CD14-positive monocyte (primary cell): ENCODE results near the gene CARD8. TPM values are rescaled to one million over a fixed set of nuclear protein-coding genes. Genes with fewer than 3 reads are reported as not detected.

ENCODE experiments used
- DNase-seq, 3 donors: peaks; one replicate each; pipeline ENCODE4 v3.0.0-alpha.2; 2011 to 2022
- H2AFZ ChIP-seq: 2 replicates; pipeline ENCODE4 v1.6.0; 2012; ENCODE audit warnings: mild to moderate bottlenecking, low read depth, low read length, inconsistent platforms; ENCODE audit not compliant: insufficient read depth, poor library complexity, severe bottlenecking
- H3K27ac ChIP-seq, 2 donors: 1 replicate in 1 of 2; 2 replicates in 1 of 2; pipeline ENCODE4 v1.5.1; 2012 to 2013; ENCODE audit warnings: low read length in 2 of 2, control low read depth in 1 of 2, inconsistent platforms in 1 of 2, low read depth in 1 of 2, mild to moderate bottlenecking in 1 of 2
- H3K27me3 ChIP-seq, 2 donors: one replicate each; pipeline versions ENCODE4 v1.6.0 to v1.6.1; 2011 to 2013; ENCODE audit warnings: low read length in 2 of 2; ENCODE audit not compliant: control insufficient read depth in 2 of 2, insufficient read depth in 2 of 2
- H3K36me3 ChIP-seq, 2 donors: replicated peaks in 1 of 2; 1 replicate in 1 of 2; 2 replicates in 1 of 2; pipeline versions ENCODE4 v1.5.1 to v1.6.1; 2012 to 2013; ENCODE audit warnings: low read length in 2 of 2, control low read depth in 1 of 2, inconsistent platforms in 1 of 2, mild to moderate bottlenecking in 1 of 2; ENCODE audit not compliant: insufficient read depth in 2 of 2, control insufficient read depth in 1 of 2
- H3K4me1 ChIP-seq, 2 donors: 1 replicate in 1 of 2; 2 replicates in 1 of 2; pipeline versions ENCODE4 v1.5.1 to v1.6.1; 2012 to 2013; ENCODE audit warnings: low read length in 2 of 2, control low read depth in 1 of 2, inconsistent platforms in 1 of 2, mild to moderate bottlenecking in 1 of 2, moderate library complexity in 1 of 2; ENCODE audit not compliant: insufficient read depth in 2 of 2, control insufficient read depth in 1 of 2
- H3K4me2 ChIP-seq: replicated peaks from 2 replicates; pipeline ENCODE3; 2012; ENCODE audit warnings: low read length, moderate library complexity, mild to moderate bottlenecking; ENCODE audit not compliant: poor library complexity, severe bottlenecking; ENCODE audit errors: extremely low read depth
- H3K4me3 ChIP-seq, 3 experiments: fragments of 200-600 bp in 1 of 3; sonication (generic) in 1 of 3; replicated peaks in 1 of 3; 1 replicate in 2 of 3; 2 replicates in 1 of 3; pipeline ENCODE4 v1.5.1; 2011 to 2013; ENCODE audit warnings: low read length in 3 of 3, mild to moderate bottlenecking in 3 of 3, control low read depth in 2 of 3, low read depth in 2 of 3, inconsistent platforms in 1 of 3, moderate library complexity in 1 of 3
- H3K79me2 ChIP-seq: 2 replicates; pipeline ENCODE4 v1.6.0; 2012; ENCODE audit warnings: mild to moderate bottlenecking, control low read depth, inconsistent platforms, low read length, moderate library complexity; ENCODE audit not compliant: insufficient read depth
- H3K9ac ChIP-seq: 2 replicates; pipeline ENCODE4 v1.6.0; 2017; ENCODE audit warnings: low read length, mild to moderate bottlenecking; ENCODE audit not compliant: insufficient read depth, poor library complexity, severe bottlenecking
- H3K9me3 ChIP-seq, 2 donors: replicated peaks in 1 of 2; 1 replicate in 1 of 2; 2 replicates in 1 of 2; pipeline versions ENCODE4 v1.5.1 to v1.6.1; 2012 to 2013; ENCODE audit warnings: low read length in 2 of 2, control low read depth in 1 of 2; ENCODE audit not compliant: control insufficient read depth in 1 of 2, insufficient read depth in 1 of 2
- H4K20me1 ChIP-seq: 2 replicates; pipeline ENCODE4 v1.6.0; 2012; ENCODE audit warnings: mild to moderate bottlenecking, low read length, control low read depth, moderate library complexity; ENCODE audit not compliant: insufficient read depth
- H3K27ac Mint-ChIP-seq, 7 donors: one replicate each; pipeline ENCODE4 v1.8.0; 2020; ENCODE audit warnings: mild to moderate bottlenecking in 7 of 7, mixed read lengths in 7 of 7, moderate library complexity in 6 of 7, inconsistent platforms in 2 of 7
- H3K27me3 Mint-ChIP-seq, 3 donors: one replicate each; pipeline ENCODE4 v1.8.0; 2021 to 2022; ENCODE audit warnings: low read depth in 3 of 3, mild to moderate bottlenecking in 3 of 3, mixed read lengths in 3 of 3, moderate library complexity in 3 of 3, inconsistent platforms in 1 of 3
- H3K36me3 Mint-ChIP-seq, 2 donors: one replicate each; pipeline ENCODE4 v1.8.0; 2020; ENCODE audit warnings: mixed read lengths in 2 of 2, inconsistent platforms in 1 of 2, mild to moderate bottlenecking in 1 of 2
- H3K4me1 Mint-ChIP-seq: one replicate; pipeline ENCODE4 v1.8.0; 2020; ENCODE audit warnings: mild to moderate bottlenecking, mixed read lengths
- H3K4me3 Mint-ChIP-seq, 2 donors: one replicate each; pipeline ENCODE4 v1.8.0; 2020; ENCODE audit warnings: mild to moderate bottlenecking in 2 of 2, mixed read lengths in 2 of 2, moderate library complexity in 1 of 2
- H3K9me3 Mint-ChIP-seq, 7 donors: one replicate each; pipeline ENCODE4 v1.8.0; 2020 to 2022; ENCODE audit warnings: mixed read lengths in 7 of 7, mild to moderate bottlenecking in 6 of 7, moderate library complexity in 6 of 7, inconsistent platforms in 2 of 7
- CTCF ChIP-seq: fragments of 200-600 bp; IDR thresholded peaks from one replicate; pipeline ENCODE4 v1.8.0; 2022; ENCODE audit warnings: antibody characterized with exemption, mild to moderate bottlenecking
- WGBS: methylation state at CpG from one replicate; pipeline ENCODE4 v1.1.5; 2013; ENCODE audit warnings: missing lambda C conversion rate; ENCODE audit not compliant: insufficient coverage; 5-methylcytosine and 5-hydroxymethylcytosine counted together
- intact Hi-C, 2 donors: fragments of 100-400 bp; cut with micrococcal nuclease; formaldehyde crosslinking; loops; one replicate each; pipeline versions ENCODE4 v1.15.0 to v1.15.1; 2023
- polyA plus RNA-seq, 3 donors: library from polyadenylated mRNA; depleted of rRNA in 1 of 3; unstranded in 2 of 3; stranded (reverse) in 1 of 3; fragments of 300-500 nt in 2 of 3; fragments of >200 nt in 1 of 3; fragmentation: Illumina TruSeq in 2 of 3; gene quantifications; 1 replicate in 2 of 3; 2 replicates in 1 of 3; pipeline ENCODE4 v1.2.3, GENCODE V29; 2012 to 2021

Gene CARD8
- polyA plus RNA-seq, 3 donors, result 76.4 to 122 (median 90.9) TPM

DNA sequence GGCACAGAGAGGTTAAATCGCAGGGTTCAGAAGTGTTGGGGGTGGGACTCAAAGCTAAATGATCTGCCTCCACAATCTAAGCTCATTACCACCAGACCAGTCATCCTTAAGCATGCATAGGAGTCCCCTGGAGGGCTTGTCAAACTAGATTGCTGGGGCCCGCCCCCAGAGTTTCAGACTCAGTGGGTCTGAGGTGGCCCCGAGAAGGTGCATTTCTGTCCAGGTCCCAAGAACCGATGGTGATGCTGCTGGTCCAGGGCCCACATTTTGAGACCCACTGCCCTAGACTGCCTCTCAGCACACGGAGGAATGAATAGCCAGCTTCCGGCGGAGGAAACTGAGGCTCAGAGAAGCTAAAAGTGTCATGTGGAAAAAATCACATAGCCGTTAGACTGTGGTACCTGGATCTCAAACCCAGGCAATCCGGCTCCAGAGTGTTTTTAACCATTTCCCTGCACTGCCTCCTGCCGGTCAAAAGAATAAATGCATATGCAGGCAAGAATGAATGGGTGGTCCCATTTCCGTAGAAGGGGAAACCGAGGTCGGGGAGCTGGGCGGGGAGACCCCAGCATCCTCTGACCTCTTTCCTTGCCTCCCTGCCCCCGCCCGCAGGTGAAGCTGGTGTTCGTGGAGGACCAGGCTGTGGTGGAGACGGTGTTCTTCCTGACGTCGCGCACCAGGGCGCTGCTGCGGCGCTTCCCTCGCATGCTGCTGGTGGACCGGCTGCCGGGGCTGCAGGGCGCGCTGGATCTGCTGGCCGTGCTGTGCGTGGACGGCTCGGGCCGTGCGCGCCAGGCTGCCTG lies 61.5 kb downstream of the CARD8 start:
- no peaks in the 10 kb centered on the region for H4K20me1 ChIP-seq
- no peaks in the 10 kb centered on the region for H3K9me3 ChIP-seq
- no peak overlapping the region for H2AFZ ChIP-seq
- Mint-ChIP-seq H3K27me3 (peaks cover 2 to 8% (median 7%) of the 10 kb centered on the region in 3 donors), H3K4me3 (no peak overlapping the region), H3K27ac (no peak overlapping the region), H3K36me3 (peaks cover 4% of the 10 kb centered on the region in 2 donors), H3K9me3 (no peaks in the 10 kb centered on the region), H3K4me1 (peaks cover 12% of the 10 kb centered on the region)
- H3K4me1 ChIP-seq, result no peaks in the 10 kb centered on the region
- no peak overlapping the region for H3K27ac ChIP-seq
- TF ChIP-seq CTCF, result peak; percentile 69
- 91% methylated on average over 34 of the region's 36 CpGs for WGBS
- H3K36me3 ChIP-seq, result peaks cover 0 to under 1% of the 10 kb centered on the region in 2 donors
- no peak overlapping the region for H3K9ac ChIP-seq
- no peak overlapping the region for H3K4me2 ChIP-seq
- intact Hi-C loops, result no loop called here
- H3K27me3 ChIP-seq, result peaks cover 0 to 7% of the 10 kb centered on the region in 2 donors
- no peak for DNase-seq
- H3K4me3 ChIP-seq, result no peak overlapping the region
- no peaks in the 10 kb centered on the region for H3K79me2 ChIP-seq

GRCh38 chr19:48192750-48193149 lies 63.0 kb downstream of the CARD8 start:
- no peak overlapping the region for H3K27ac Mint-ChIP-seq

More at GRCh38 chr19:48192750-48193149, 63.0 kb downstream of the CARD8 start:
- peaks cover 5 to 6% of the 10 kb centered on the region in 2 donors for H3K36me3 ChIP-seq
- no peak for DNase-seq
- H3K27ac ChIP-seq, result no peak overlapping the region
- WGBS, result 97% methylated on average over 7 of the region's 7 CpGs
- no peaks in the 10 kb centered on the region for H3K4me1 ChIP-seq
- H3K9ac ChIP-seq, result no peak overlapping the region
- peaks cover 0 to 4% (median 0%) of the 10 kb centered on the region in 7 donors for H3K9me3 Mint-ChIP-seq
- peaks cover 0 to 7% of the 10 kb centered on the region in 2 donors for H3K27me3 ChIP-seq
- no peak overlapping the region for H3K4me3 Mint-ChIP-seq
- H3K79me2 ChIP-seq, result no peaks in the 10 kb centered on the region
- peaks cover 11 to 19% of the 10 kb centered on the region in 2 donors for H3K36me3 Mint-ChIP-seq
- no peak overlapping the region for H3K4me3 ChIP-seq
- TF ChIP-seq CTCF, result no peak
- H3K9me3 ChIP-seq, result no peaks in the 10 kb centered on the region
- no peak overlapping the region for H2AFZ ChIP-seq
- intact Hi-C loops, result no loop called here
- H4K20me1 ChIP-seq, result no peaks in the 10 kb centered on the region
- peaks cover 2 to 8% (median 7%) of the 10 kb centered on the region in 3 donors for H3K27me3 Mint-ChIP-seq
- no peak overlapping the region for H3K4me2 ChIP-seq
- H3K4me1 Mint-ChIP-seq, result peaks cover 12% of the 10 kb centered on the region
